Endodermal cell (in vitro differentiated cells): ENCODE measurements around the gene SKIL. TPM values are rescaled to one million over a fixed set of nuclear protein-coding genes. Genes with fewer than 3 reads are reported as not detected.

Experiments
- DNase-seq: peaks from one replicate; pipeline ENCODE4 v3.0.0-alpha.2; 2017
- H3K27ac ChIP-seq: 2 replicates; pipeline ENCODE4 v1.5.1; 2013; ENCODE audit warnings: mild to moderate bottlenecking, low read depth, low read length, moderate library complexity
- H3K27me3 ChIP-seq: 2 replicates; pipeline ENCODE4 v1.6.1; 2013; ENCODE audit warnings: mild to moderate bottlenecking, low read length, moderate library complexity; ENCODE audit not compliant: insufficient read depth, control insufficient read depth, poor library complexity, severe bottlenecking
- H3K36me3 ChIP-seq: 2 replicates; pipeline ENCODE4 v1.7.0; 2013; ENCODE audit warnings: mild to moderate bottlenecking, low read length, moderate library complexity; ENCODE audit not compliant: control insufficient read depth, insufficient read depth
- H3K4me1 ChIP-seq: one replicate; pipeline ENCODE4 v1.7.0; 2013; ENCODE audit warnings: low read length; ENCODE audit not compliant: control insufficient read depth, insufficient read depth
- H3K4me3 ChIP-seq: 2 replicates; pipeline ENCODE4 v1.5.1; 2013; ENCODE audit warnings: mild to moderate bottlenecking, low read length, moderate library complexity
- H3K9ac ChIP-seq: 2 replicates; pipeline ENCODE4 v1.6.1; 2013; ENCODE audit warnings: mild to moderate bottlenecking, low read length, moderate library complexity; ENCODE audit not compliant: poor library complexity, severe bottlenecking; ENCODE audit errors: extremely low read depth
- H3K9me3 ChIP-seq: 2 replicates; pipeline ENCODE4 v1.6.1; 2013; ENCODE audit warnings: mild to moderate bottlenecking, low read length, moderate library complexity; ENCODE audit not compliant: control insufficient read depth
- H3K27ac Mint-ChIP-seq: 2 replicates; pipeline ENCODE4 v1.8.0; 2020; ENCODE audit warnings: mixed read lengths
- H3K27me3 Mint-ChIP-seq: 2 replicates; pipeline ENCODE4 v1.8.0; 2021; ENCODE audit warnings: mild to moderate bottlenecking, mixed read lengths; ENCODE audit not compliant: insufficient read depth
- H3K36me3 Mint-ChIP-seq: 2 replicates; pipeline ENCODE4 v1.8.0; 2020; ENCODE audit warnings: low read depth, mixed read lengths
- H3K4me1 Mint-ChIP-seq: 2 replicates; pipeline ENCODE4 v1.8.0; 2020; ENCODE audit warnings: mixed read lengths
- H3K4me3 Mint-ChIP-seq: 2 replicates; pipeline ENCODE4 v1.8.0; 2020; ENCODE audit warnings: mild to moderate bottlenecking, moderate library complexity, mixed read lengths
- H3K9me3 Mint-ChIP-seq: 2 replicates; pipeline ENCODE4 v1.8.0; 2020; ENCODE audit warnings: mild to moderate bottlenecking, mixed read lengths
- WGBS, 2 experiments: methylation state at CpG; one replicate each; pipeline versions ENCODE4 v1.1.5 to v1.1.7; 2013; ENCODE audit warnings: missing lambda C conversion rate in 2 of 2, mixed read lengths in 1 of 2; ENCODE audit not compliant: insufficient coverage in 1 of 2, insufficient read length in 1 of 2; 5-methylcytosine and 5-hydroxymethylcytosine counted together
- total RNA-seq, 2 donors: library from RNA; stranded (reverse); fragmentation: NEBNext Ultra II Directional in 1 of 2; extraction: Animal tissue kit (Norgen Biotek cat#: 25700) in 1 of 2; gene quantifications; 2 replicates in 1 of 2; 3 replicates in 1 of 2; pipeline ENCODE4 v1.2.1, GENCODE V29; 2021
- TF ChIP-seq, protein P1 (sequence below): fragments of 200-600 bp; sonication (generic); conservative IDR thresholded peaks from 2 replicates; pipeline ENCODE4 v1.5.0; 2021; ENCODE audit warnings: antibody characterized with exemption, mild to moderate bottlenecking

SKIL gene
- total RNA-seq, 2 donors from 2014 or later, result 147 to 174 TPM

- Mint-ChIP-seq H3K4me3 (no peak overlapping the region), H3K4me1 (peaks cover 21% of the 10 kb centered on the region), H3K36me3 (no peaks in the 10 kb centered on the region), H3K27ac (no peak overlapping the region), H3K9me3 (peaks cover 2% of the 10 kb centered on the region), H3K27me3 (no peaks in the 10 kb centered on the region)
- no peaks in the 10 kb centered on the region for H3K4me1 ChIP-seq
- no peak for DNase-seq
- H3K27ac ChIP-seq, result no peak overlapping the region
- H3K9ac ChIP-seq, result no peak overlapping the region
- WGBS, 2 experiments, result 94% methylated on average over 6 to 7 of the region's 7 CpGs
- H3K9me3 ChIP-seq, result no peaks in the 10 kb centered on the region
- no peaks in the 10 kb centered on the region for H3K36me3 ChIP-seq
- H3K27me3 ChIP-seq, result no peaks in the 10 kb centered on the region
- TF ChIP-seq, protein P1, sequence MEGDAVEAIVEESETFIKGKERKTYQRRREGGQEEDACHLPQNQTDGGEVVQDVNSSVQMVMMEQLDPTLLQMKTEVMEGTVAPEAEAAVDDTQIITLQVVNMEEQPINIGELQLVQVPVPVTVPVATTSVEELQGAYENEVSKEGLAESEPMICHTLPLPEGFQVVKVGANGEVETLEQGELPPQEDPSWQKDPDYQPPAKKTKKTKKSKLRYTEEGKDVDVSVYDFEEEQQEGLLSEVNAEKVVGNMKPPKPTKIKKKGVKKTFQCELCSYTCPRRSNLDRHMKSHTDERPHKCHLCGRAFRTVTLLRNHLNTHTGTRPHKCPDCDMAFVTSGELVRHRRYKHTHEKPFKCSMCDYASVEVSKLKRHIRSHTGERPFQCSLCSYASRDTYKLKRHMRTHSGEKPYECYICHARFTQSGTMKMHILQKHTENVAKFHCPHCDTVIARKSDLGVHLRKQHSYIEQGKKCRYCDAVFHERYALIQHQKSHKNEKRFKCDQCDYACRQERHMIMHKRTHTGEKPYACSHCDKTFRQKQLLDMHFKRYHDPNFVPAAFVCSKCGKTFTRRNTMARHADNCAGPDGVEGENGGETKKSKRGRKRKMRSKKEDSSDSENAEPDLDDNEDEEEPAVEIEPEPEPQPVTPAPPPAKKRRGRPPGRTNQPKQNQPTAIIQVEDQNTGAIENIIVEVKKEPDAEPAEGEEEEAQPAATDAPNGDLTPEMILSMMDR, result no peak
- H3K4me3 ChIP-seq, result no peak overlapping the region
These were observed 4.6 kb upstream of the SKIL start for GRCh38 chr3:170352936-170353335.

DNA sequence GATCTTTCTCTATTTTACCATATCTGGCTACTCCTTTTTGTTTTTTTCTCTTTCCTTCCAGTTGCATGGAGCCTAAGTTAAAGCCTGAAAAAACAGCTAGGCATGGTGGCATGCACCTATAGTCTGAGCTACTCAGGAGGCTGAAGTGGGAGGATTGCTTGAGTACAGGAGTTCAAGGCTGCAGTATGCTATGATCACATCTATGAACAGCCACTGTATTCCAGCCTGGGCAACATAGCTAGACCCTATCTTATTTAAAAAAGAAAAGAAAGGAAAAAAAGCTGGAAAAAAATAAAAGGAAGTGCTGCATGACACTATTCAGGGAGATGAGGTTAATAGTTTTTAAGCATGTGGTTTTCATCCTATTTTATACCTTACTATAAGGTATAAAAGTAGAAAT, 4.0 kb upstream of the SKIL start:
- Histone ChIP-seq H3K4me3 (no peak overlapping the region), H3K9ac (no peak overlapping the region), H3K9me3 (no peaks in the 10 kb centered on the region), H3K27me3 (no peaks in the 10 kb centered on the region), H3K36me3 (no peaks in the 10 kb centered on the region), H3K27ac (no peak overlapping the region), H3K4me1 (no peaks in the 10 kb centered on the region)
- TF ChIP-seq, protein P1, result no peak
- DNase-seq, result no peak
- no peak overlapping the region for H3K4me3 Mint-ChIP-seq
- peaks cover 21% of the 10 kb centered on the region for H3K4me1 Mint-ChIP-seq
- H3K36me3 Mint-ChIP-seq, result no peaks in the 10 kb centered on the region
- H3K27ac Mint-ChIP-seq, result peak overlapping the region; percentile 42
- H3K27me3 Mint-ChIP-seq, result no peaks in the 10 kb centered on the region
- H3K9me3 Mint-ChIP-seq, result peaks cover 2% of the 10 kb centered on the region

GRCh38 chr3:170354760-170355159, 2.8 kb upstream of the SKIL start:
- peaks cover 6% of the 10 kb centered on the region for H3K36me3 Mint-ChIP-seq
- Histone ChIP-seq H3K36me3 (peaks cover 3% of the 10 kb centered on the region), H3K4me1 (no peaks in the 10 kb centered on the region), H3K27me3 (no peaks in the 10 kb centered on the region), H3K9me3 (no peaks in the 10 kb centered on the region), H3K9ac (no peak overlapping the region), H3K27ac (no peak overlapping the region), H3K4me3 (peak overlapping the region; percentile 5)
- no peaks in the 10 kb centered on the region for H3K27me3 Mint-ChIP-seq
- no peak for DNase-seq
- H3K4me1 Mint-ChIP-seq, result peaks cover 24% of the 10 kb centered on the region
- peaks cover 2% of the 10 kb centered on the region for H3K9me3 Mint-ChIP-seq
- H3K27ac Mint-ChIP-seq, result peak overlapping the region; percentile 29
- H3K4me3 Mint-ChIP-seq, result no peak overlapping the region
- TF ChIP-seq, protein P1, result no peak
- WGBS, 2 experiments, result 41 to 50% methylated on average over 2 to 4 of the region's 4 CpGs
